HEK293 (cell line): Measurements from ENCODE around the gene KCTD1.

Experiments used
- CTCF ChIA-PET: fragments of 350-600 bp; formaldehyde crosslinking; extraction: SDS; loops from one replicate; lab custom pipeline; 2021; ENCODE audit warnings: antibody characterized with exemption; lab: Yijun Ruan, JAX
- POLR2A ChIA-PET: fragments of 300-600 bp; formaldehyde crosslinking; extraction: SDS; loops from one replicate; lab custom pipeline; 2020; ENCODE audit warnings: antibody characterized with exemption, inconsistent platforms; lab: Yijun Ruan, JAX
- H3K27ac ChIP-seq: fragments of 200-500 bp; sonication (Bioruptor generic); 2 replicates; pipeline ENCODE4 v1.5.1; 2014; ENCODE audit warnings: low read depth, low read length, control low read depth, inconsistent platforms; ENCODE audit errors: extremely low read depth
- H3K36me3 ChIP-seq, 2 experiments: fragments of 200-500 bp in 1 of 2; sonication (Bioruptor generic) in 1 of 2; 1 replicate in 1 of 2; 2 replicates in 1 of 2; pipeline ENCODE4 v1.5.1; 2014 to 2017; ENCODE audit warnings: inconsistent platforms in 2 of 2, low read length in 2 of 2; ENCODE audit not compliant: control insufficient read depth in 2 of 2, insufficient read depth in 1 of 2
- H3K4me1 ChIP-seq: fragments of 200-500 bp; sonication (Bioruptor generic); 2 replicates; pipeline ENCODE4 v1.5.1; 2014; ENCODE audit warnings: mild to moderate bottlenecking, low read length, inconsistent platforms; ENCODE audit not compliant: control insufficient read depth, insufficient read depth
- H3K4me3 ChIP-seq: 2 replicates; pipeline ENCODE4 v1.5.1; 2011; ENCODE audit warnings: low read depth, mild to moderate bottlenecking, control low read depth, low read length, moderate library complexity
- H3K9me3 ChIP-seq: fragments of 200-500 bp; sonication (Bioruptor generic); 2 replicates; pipeline ENCODE4 v1.5.1; 2014; ENCODE audit warnings: low read depth, low read length, inconsistent platforms; ENCODE audit not compliant: control insufficient read depth, insufficient read depth
- CTCF ChIP-seq: fragments of 450-650 bp; formaldehyde crosslinking; IDR thresholded peaks from 2 replicates; pipeline ENCODE4 v1.5.1; 2016; ENCODE audit warnings: missing biosample characterization, missing genetic modification characterization
- GLI4 ChIP-seq: fragments of 450-650 bp; formaldehyde crosslinking; IDR thresholded peaks from 2 replicates; pipeline ENCODE4 v1.5.1; 2016; ENCODE audit warnings: missing biosample characterization, missing genetic modification characterization
- GLIS2 ChIP-seq: fragments of 450-650 bp; formaldehyde crosslinking; IDR thresholded peaks from 2 replicates; pipeline ENCODE4 v1.5.1; 2016; ENCODE audit warnings: missing biosample characterization, missing genetic modification characterization
- HOXA7 ChIP-seq: sonication (generic); formaldehyde crosslinking; IDR thresholded peaks from 2 replicates; pipeline ENCODE4 v1.8.1; 2022; ENCODE audit warnings: missing genetic modification reagents, borderline replicate concordance
- HOXC10 ChIP-seq: sonication (generic); formaldehyde crosslinking; IDR thresholded peaks from 2 replicates; pipeline ENCODE4 v1.8.1; 2023; ENCODE audit warnings: mild to moderate bottlenecking, missing genetic modification reagents
- MYNN ChIP-seq: fragments of 450-650 bp; formaldehyde crosslinking; IDR thresholded peaks from 2 replicates; pipeline ENCODE4 v1.5.1; 2016; ENCODE audit warnings: missing biosample characterization, missing genetic modification characterization, borderline replicate concordance
- PBX3 ChIP-seq: sonication (generic); formaldehyde crosslinking; IDR thresholded peaks from 2 replicates; pipeline ENCODE4 v1.8.1; 2022; ENCODE audit warnings: mild to moderate bottlenecking, moderate library complexity, missing genetic modification reagents
- REPIN1 ChIP-seq: fragments of 450-650 bp; formaldehyde crosslinking; IDR thresholded peaks from 2 replicates; pipeline ENCODE4 v1.5.1; 2017; ENCODE audit warnings: missing biosample characterization, missing genetic modification characterization, low read depth
- SETDB1 ChIP-seq: IDR thresholded peaks from one replicate; pipeline ENCODE4 v1.6.1; 2017; ENCODE audit warnings: mild to moderate bottlenecking, low read length, moderate library complexity, mixed read lengths; ENCODE audit not compliant: insufficient read length
- ZFP3 ChIP-seq: fragments of 450-650 bp; formaldehyde crosslinking; IDR thresholded peaks from 2 replicates; pipeline ENCODE4 v1.5.1; 2016; ENCODE audit warnings: low read depth, missing biosample characterization, missing genetic modification characterization
- ZIC2 ChIP-seq: fragments of 450-650 bp; formaldehyde crosslinking; IDR thresholded peaks from 2 replicates; pipeline ENCODE4 v1.5.1; 2016; ENCODE audit warnings: missing biosample characterization, missing genetic modification characterization
- ZNF2 ChIP-seq: fragments of 450-650 bp; formaldehyde crosslinking; IDR thresholded peaks from 2 replicates; pipeline ENCODE4 v1.5.1; 2016; ENCODE audit warnings: missing biosample characterization, missing genetic modification characterization
- ZNF214 ChIP-seq: fragments of 450-650 bp; formaldehyde crosslinking; IDR thresholded peaks from 2 replicates; pipeline ENCODE4 v1.5.1; 2017; ENCODE audit warnings: missing biosample characterization, mild to moderate bottlenecking, missing genetic modification characterization, borderline replicate concordance
- ZNF239 ChIP-seq: fragments of 450-650 bp; formaldehyde crosslinking; IDR thresholded peaks from 2 replicates; pipeline ENCODE4 v1.5.1; 2016; ENCODE audit warnings: missing biosample characterization, missing genetic modification characterization
- ZNF248 ChIP-seq: fragments of 450-650 bp; formaldehyde crosslinking; IDR thresholded peaks from 2 replicates; pipeline ENCODE4 v1.5.1; 2017; ENCODE audit warnings: missing biosample characterization, missing genetic modification characterization
- ZNF311 ChIP-seq: fragments of 450-650 bp; formaldehyde crosslinking; IDR thresholded peaks from 2 replicates; pipeline ENCODE4 v1.5.1; 2017; ENCODE audit warnings: missing biosample characterization, missing genetic modification characterization, borderline replicate concordance
- ZNF335 ChIP-seq: fragments of 450-650 bp; formaldehyde crosslinking; conservative IDR thresholded peaks from 2 replicates; pipeline ENCODE4 v1.5.1; 2016; ENCODE audit warnings: missing biosample characterization, missing genetic modification characterization
- ZNF37A ChIP-seq: fragments of 450-650 bp; IDR thresholded peaks from 2 replicates; pipeline ENCODE4 v1.5.1; 2018; ENCODE audit warnings: missing biosample characterization, missing genetic modification characterization
- ZNF426 ChIP-seq: fragments of 450-650 bp; formaldehyde crosslinking; IDR thresholded peaks from 2 replicates; pipeline ENCODE4 v1.5.1; 2017; ENCODE audit warnings: missing biosample characterization, missing genetic modification characterization, mild to moderate bottlenecking, inconsistent platforms, moderate library complexity
- ZNF48 ChIP-seq: fragments of 450-650 bp; formaldehyde crosslinking; IDR thresholded peaks from 2 replicates; pipeline ENCODE4 v1.5.1; 2016; ENCODE audit warnings: missing biosample characterization, missing genetic modification characterization
- ZNF488 ChIP-seq: fragments of 450-650 bp; formaldehyde crosslinking; IDR thresholded peaks from 2 replicates; pipeline ENCODE4 v1.5.1; 2016; ENCODE audit warnings: missing biosample characterization, missing genetic modification characterization
- ZNF501 ChIP-seq: fragments of 450-650 bp; formaldehyde crosslinking; IDR thresholded peaks from 2 replicates; pipeline ENCODE4 v1.5.1; 2016; ENCODE audit warnings: missing biosample characterization, missing genetic modification characterization
- ZNF521 ChIP-seq: fragments of 450-650 bp; formaldehyde crosslinking; IDR thresholded peaks from 2 replicates; pipeline ENCODE4 v1.5.1; 2017; ENCODE audit warnings: missing biosample characterization, mild to moderate bottlenecking, missing genetic modification characterization
- ZNF558 ChIP-seq: fragments of 450-650 bp; formaldehyde crosslinking; IDR thresholded peaks from 2 replicates; pipeline ENCODE4 v1.5.1; 2016; ENCODE audit warnings: missing biosample characterization, missing genetic modification characterization
- ZNF560 ChIP-seq: fragments of 450-650 bp; formaldehyde crosslinking; IDR thresholded peaks from 2 replicates; pipeline ENCODE4 v1.5.1; 2017; ENCODE audit warnings: missing biosample characterization, missing genetic modification characterization, borderline replicate concordance
- ZNF626 ChIP-seq: fragments of 450-650 bp; sonication (Bioruptor Pico); formaldehyde crosslinking; IDR thresholded peaks from 2 replicates; pipeline ENCODE4 v1.5.1; 2018; ENCODE audit warnings: missing biosample characterization, missing genetic modification characterization, inconsistent platforms
- ZNF629 ChIP-seq: fragments of 450-650 bp; formaldehyde crosslinking; IDR thresholded peaks from 2 replicates; pipeline ENCODE4 v1.5.1; 2017; ENCODE audit warnings: missing biosample characterization, missing genetic modification characterization
- ZNF658 ChIP-seq: fragments of 450-650 bp; formaldehyde crosslinking; IDR thresholded peaks from 2 replicates; pipeline ENCODE4; 2016; ENCODE audit warnings: missing biosample characterization, missing genetic modification characterization
- ZNF76 ChIP-seq: fragments of 450-650 bp; formaldehyde crosslinking; IDR thresholded peaks from 2 replicates; pipeline ENCODE4; 2016; ENCODE audit warnings: low read depth, missing biosample characterization, missing genetic modification characterization, borderline replicate concordance
- ZNF785 ChIP-seq: fragments of 450-650 bp; formaldehyde crosslinking; IDR thresholded peaks from 2 replicates; pipeline ENCODE4 v1.5.1; 2016; ENCODE audit warnings: missing biosample characterization, missing genetic modification characterization
- ZSCAN16 ChIP-seq: fragments of 450-650 bp; formaldehyde crosslinking; IDR thresholded peaks from 2 replicates; pipeline ENCODE4 v1.5.1; 2016; ENCODE audit warnings: missing biosample characterization, missing genetic modification characterization
- ZSCAN23 ChIP-seq: fragments of 450-650 bp; formaldehyde crosslinking; IDR thresholded peaks from 2 replicates; pipeline ENCODE4 v1.5.1; 2016; ENCODE audit warnings: missing biosample characterization, missing genetic modification characterization

KCTD1 gene

GRCh38 chr18:26415631-26416030 is 132.7 kb downstream of the KCTD1 start:
- no peaks in the 10 kb centered on the region for H3K4me1 ChIP-seq
- ChIA-PET CTCF (interaction anchor here (1.6 kb wide), 1 partner anchor 32 kb away, joined by 4 read pairs; no protein-coding TSS in a partner anchor), POLR2A (no interaction called here)

GRCh38 chr18:26414901-26415440 is 133.4 kb downstream of the KCTD1 start:
- H3K36me3 ChIP-seq = no peaks in the 10 kb centered on the region
- ChIA-PET CTCF (interaction anchor here (1.6 kb wide), 1 partner anchor 31 kb away, joined by 4 read pairs; no protein-coding TSS in a partner anchor), POLR2A (no interaction called here)
- no peak overlapping the region for H3K4me3 ChIP-seq
- TF ChIP-seq ZNF658 (no peak), PBX3 (CRISPR knock-in tag) (no peak), ZNF426 (tag by site-specific recombination) (no peak), CTCF (no peak), ZNF626 (tag by site-specific recombination) (no peak), ZNF76 (tag by site-specific recombination) (no peak), ZNF239 (no peak), REPIN1 (tag by site-specific recombination) (no peak), ZNF214 (tag by site-specific recombination) (no peak), GLI4 (tag by site-specific recombination) (no peak), HOXC10 (CRISPR knock-in tag) (no peak), ZFP3 (tag by site-specific recombination) (no peak), ZNF248 (tag by site-specific recombination) (no peak), ZNF558 (tag by site-specific recombination) (no peak), ZNF335 (tag by site-specific recombination) (no peak)
- no peaks in the 10 kb centered on the region for H3K4me1 ChIP-seq
- no peak overlapping the region for H3K27ac ChIP-seq
- H3K9me3 ChIP-seq = no peaks in the 10 kb centered on the region

More at GRCh38 chr18:26415631-26416030, 132.7 kb downstream of the KCTD1 start:
- no peak overlapping the region for H3K27ac ChIP-seq
- TF ChIP-seq ZNF560 (tag by site-specific recombination) (no peak), ZNF785 (tag by site-specific recombination) (no peak), MYNN (tag by site-specific recombination) (no peak), HOXC10 (CRISPR knock-in tag) (no peak), ZNF311 (tag by site-specific recombination) (no peak), ZNF629 (tag by site-specific recombination) (no peak), ZNF2 (no peak), ZNF488 (tag by site-specific recombination) (no peak), ZNF521 (no peak), ZNF501 (tag by site-specific recombination) (no peak), ZNF658 (no peak), ZNF426 (tag by site-specific recombination) (no peak), GLIS2 (tag by site-specific recombination) (no peak), ZIC2 (tag by site-specific recombination) (no peak), SETDB1 (no peak), HOXA7 (CRISPR knock-in tag) (no peak), ZNF37A (tag by site-specific recombination) (no peak), ZSCAN16 (tag by site-specific recombination) (no peak), ZNF48 (tag by site-specific recombination) (no peak), ZSCAN23 (no peak)
- no peaks in the 10 kb centered on the region for H3K36me3 ChIP-seq
- H3K4me3 ChIP-seq = no peak overlapping the region
- no peaks in the 10 kb centered on the region for H3K9me3 ChIP-seq
